Loucy (cell line): ENCODE measurements around the gene GABBR1.

Source experiments
- EZH2phosphoT487 ChIP-seq: fragments of 200-600 bp; IDR thresholded peaks from 2 replicates; pipeline ENCODE4 v1.6.1; 2018; ENCODE audit warnings: antibody characterized with exemption, mild to moderate bottlenecking, moderate library complexity, borderline replicate concordance
- TF ChIP-seq, protein P1 (sequence below): fragments of 200-600 bp; sonication (generic); conservative IDR thresholded peaks from 2 replicates; pipeline ENCODE4 v1.5.1; 2014; ENCODE audit warnings: mild to moderate bottlenecking, antibody characterized with exemption, low read length

DNA sequence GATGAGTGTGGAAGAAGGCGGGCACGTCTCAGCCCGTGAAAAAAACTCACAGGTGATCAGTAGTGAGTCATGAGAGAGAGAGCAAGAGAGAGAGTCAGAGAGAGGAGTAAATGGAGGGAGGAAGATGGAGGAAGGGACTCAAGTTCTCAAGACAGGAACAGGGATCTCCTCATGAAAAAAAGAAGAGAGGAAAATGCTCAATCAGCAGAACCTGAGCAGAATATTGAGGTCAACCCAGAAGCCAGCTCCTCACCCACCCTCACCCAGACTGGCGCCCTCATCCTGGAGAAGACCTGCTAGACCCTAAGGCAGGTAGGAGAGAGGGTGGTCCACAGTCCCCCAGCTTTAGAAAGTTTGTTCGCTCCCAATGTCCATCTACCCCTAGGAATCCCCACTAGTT is 78.2 kb downstream of the GABBR1 start:
- TF ChIP-seq, protein P1, sequence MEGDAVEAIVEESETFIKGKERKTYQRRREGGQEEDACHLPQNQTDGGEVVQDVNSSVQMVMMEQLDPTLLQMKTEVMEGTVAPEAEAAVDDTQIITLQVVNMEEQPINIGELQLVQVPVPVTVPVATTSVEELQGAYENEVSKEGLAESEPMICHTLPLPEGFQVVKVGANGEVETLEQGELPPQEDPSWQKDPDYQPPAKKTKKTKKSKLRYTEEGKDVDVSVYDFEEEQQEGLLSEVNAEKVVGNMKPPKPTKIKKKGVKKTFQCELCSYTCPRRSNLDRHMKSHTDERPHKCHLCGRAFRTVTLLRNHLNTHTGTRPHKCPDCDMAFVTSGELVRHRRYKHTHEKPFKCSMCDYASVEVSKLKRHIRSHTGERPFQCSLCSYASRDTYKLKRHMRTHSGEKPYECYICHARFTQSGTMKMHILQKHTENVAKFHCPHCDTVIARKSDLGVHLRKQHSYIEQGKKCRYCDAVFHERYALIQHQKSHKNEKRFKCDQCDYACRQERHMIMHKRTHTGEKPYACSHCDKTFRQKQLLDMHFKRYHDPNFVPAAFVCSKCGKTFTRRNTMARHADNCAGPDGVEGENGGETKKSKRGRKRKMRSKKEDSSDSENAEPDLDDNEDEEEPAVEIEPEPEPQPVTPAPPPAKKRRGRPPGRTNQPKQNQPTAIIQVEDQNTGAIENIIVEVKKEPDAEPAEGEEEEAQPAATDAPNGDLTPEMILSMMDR, result no peak
- no peak for TF ChIP-seq EZH2phosphoT487
